NCI-H2171 (cell line): Measurements from ENCODE around the gene RETREG2.

Experiments used
- DNase-seq: peaks from one replicate; lab custom pipeline; 2025; lab: John Stamatoyannopoulos, UW

RETREG2 gene, protein sequence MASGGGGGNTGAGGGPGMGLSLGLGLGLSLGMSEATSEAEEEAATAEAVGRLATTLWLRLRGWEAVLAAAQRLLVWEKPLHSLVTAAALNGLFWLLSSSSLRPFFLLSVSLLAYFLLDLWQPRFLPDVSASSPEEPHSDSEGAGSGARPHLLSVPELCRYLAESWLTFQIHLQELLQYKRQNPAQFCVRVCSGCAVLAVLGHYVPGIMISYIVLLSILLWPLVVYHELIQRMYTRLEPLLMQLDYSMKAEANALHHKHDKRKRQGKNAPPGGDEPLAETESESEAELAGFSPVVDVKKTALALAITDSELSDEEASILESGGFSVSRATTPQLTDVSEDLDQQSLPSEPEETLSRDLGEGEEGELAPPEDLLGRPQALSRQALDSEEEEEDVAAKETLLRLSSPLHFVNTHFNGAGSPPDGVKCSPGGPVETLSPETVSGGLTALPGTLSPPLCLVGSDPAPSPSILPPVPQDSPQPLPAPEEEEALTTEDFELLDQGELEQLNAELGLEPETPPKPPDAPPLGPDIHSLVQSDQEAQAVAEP

GRCh38 chr2:219177552-219178376 is at the start of gene RETREG2:
RETREG2 (plus strand) TSS chr2:219178275; CDS start chr2:219178353, 78 bp downstream.
- peak; percentile 89 for DNase-seq

DNA sequence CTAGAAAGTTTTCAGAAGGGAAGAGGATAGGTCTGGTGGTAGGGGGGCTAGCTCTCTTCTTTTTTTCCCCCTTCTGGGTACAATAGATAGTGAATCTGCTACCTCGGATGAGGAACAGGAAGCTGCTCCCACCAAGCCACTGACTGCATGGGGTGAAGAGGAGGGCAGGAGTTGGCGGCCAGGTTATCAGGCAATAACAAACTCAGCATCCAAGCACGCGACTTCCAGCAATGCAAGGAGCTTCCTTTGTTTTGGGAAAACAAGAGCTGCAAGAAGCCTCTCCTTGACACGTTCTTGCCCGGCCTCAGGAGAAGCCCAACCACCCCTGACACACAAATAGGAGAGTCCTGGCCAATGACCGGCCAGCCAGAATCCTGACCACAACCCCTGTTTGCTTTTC is 49.7 kb upstream of the RETREG2 start:
- DNase-seq = no peak

DNA sequence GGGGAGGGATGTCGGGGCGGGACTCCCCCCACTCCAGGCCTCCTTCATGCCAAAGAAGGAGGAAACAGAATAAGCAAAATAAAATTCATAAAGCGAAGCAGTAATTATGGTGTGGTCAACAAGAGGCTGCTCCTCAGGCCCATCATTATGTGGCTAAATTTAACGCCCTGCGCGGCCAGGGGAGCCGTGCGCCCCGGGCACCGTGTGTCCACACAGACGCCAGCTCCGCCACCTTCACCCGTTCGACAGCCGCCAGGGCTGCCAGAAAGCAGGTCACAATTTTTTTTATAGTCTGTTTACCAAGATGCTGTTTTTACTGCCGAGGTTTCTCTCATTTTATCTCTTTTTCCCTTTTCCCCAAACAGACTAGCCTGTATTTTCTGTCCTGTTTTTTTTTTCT is 48.5 kb upstream of the RETREG2 start:
- no peak for DNase-seq

- DNase-seq = no peak
Measured at GRCh38 chr2:219131327-219131726, 46.7 kb upstream of the RETREG2 start.

- DNase-seq = no peak
Measured at GRCh38 chr2:219131744-219132143, 46.3 kb upstream of the RETREG2 start.

- DNase-seq = no peak
Measured at GRCh38 chr2:219133976-219134375, 44.1 kb upstream of the RETREG2 start.

DNA sequence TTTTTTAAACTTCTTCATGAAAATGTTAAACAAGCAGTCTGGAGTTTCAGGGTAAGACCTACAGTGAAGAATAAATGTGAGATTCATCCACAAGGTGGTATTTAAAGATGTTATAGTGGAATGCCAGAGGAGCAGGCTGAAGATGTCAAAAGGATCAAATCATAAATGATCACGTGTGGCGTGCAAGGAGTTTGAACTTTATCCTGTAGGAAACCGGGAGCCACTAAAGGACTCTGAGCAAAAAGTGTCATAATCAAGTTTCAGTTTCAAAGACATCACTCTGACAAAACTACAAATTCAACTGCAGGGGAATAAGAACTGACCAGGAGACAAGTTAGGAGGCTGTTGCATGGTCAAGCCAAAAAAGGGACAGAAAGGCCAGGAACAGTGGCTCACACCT is 37.4 kb upstream of the RETREG2 start:
- DNase-seq = no peak

DNA sequence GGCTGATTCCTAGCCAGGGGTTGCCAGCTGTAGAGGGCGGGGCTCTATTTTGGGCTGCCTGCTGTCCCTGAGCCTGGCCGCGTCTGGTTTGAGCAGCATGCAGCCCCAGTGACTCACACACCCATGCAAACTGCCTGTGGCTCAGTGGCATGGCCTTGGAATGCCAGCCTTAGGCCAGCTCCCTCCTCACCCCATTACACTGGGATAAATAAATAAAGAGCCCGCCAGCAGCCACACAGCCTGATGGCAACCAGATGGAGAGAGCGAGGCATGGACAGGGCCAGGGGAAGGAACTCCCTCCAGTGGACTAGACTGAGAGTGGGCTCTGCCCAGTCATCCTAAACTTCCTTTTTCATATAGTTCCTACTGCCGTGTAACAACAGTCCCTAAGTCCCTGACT is 35.7 kb upstream of the RETREG2 start:
- DNase-seq = no peak

DNA sequence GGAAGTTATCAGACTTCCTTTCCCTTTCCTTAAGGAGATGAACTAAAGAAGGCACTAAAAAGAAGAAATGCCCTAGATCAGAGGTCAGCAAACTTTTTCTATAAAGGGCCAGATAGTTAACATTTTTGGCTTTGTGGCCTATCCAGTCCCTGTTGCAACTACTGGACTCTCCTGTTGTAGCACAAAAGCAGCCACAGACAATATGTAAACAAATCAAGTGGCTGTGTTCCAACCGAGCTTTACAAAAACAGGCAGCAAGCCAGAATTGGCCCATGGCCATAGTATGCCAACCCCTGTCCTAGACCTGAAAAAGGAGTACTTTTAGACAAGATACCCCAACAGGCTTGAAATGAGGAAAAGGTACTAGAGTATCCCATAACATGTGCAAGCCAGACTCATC is 28.4 kb upstream of the RETREG2 start:
- DNase-seq = no peak

GRCh38 chr2:219155054-219155644 is 22.9 kb upstream of the RETREG2 start:
- DNase-seq = peak; percentile 77

- DNase-seq = no peak
Measured at GRCh38 chr2:219157396-219157795, 20.7 kb upstream of the RETREG2 start.

DNA sequence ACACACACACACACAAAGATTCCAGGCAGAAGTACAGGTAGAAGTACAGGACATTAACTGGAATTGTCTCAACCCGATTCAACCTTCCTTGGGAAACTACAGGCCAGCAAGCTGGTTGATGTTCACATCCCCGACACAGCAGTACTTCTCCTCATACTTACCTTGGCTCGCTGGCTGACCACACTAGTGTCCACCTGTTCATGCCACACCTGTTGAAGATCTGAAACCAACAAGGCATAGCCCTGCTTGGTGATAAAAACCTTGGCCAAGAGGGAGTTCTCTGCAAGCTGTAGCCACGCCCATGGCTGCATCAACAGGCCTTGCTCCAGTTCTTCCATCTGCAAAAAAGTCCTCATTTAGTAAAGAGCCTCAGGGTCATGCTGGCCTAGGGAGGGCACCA is 20.1 kb upstream of the RETREG2 start:
- DNase-seq = no peak

DNA sequence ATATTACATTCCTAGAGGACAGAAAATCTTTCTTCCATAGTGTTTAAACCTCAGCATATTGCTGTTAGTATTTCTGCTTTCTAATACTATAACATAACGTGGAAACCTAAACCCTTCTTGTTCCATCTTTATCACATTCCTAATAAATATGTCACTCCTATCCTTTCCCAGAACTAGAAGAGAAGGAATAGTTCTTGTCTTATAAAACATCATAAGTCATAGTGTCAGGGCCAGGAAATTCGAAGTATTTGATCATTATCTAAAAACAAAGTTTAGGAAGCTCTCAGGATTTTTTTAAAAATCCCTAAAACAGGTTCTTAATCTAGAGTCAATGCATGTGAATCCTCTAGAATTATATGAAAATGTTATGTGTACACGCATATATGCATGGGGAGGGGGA is 19.5 kb upstream of the RETREG2 start:
- no peak for DNase-seq

- DNase-seq = no peak
Measured at GRCh38 chr2:219159771-219160185, 18.3 kb upstream of the RETREG2 start.

- DNase-seq = peak; percentile 80
Measured at GRCh38 chr2:219160186-219161017, 17.7 kb upstream of the RETREG2 start, which contains the start of gene NHEJ1. NHEJ1 (minus strand) TSS chr2:219160815; CDS start chr2:219158362, 2,453 bp downstream.

GRCh38 chr2:219161097-219161496 is 17.0 kb upstream of the RETREG2 start:
- no peak for DNase-seq

GRCh38 chr2:219163156-219163555 is 14.9 kb upstream of the RETREG2 start:
- no peak for DNase-seq

- no peak for DNase-seq
Measured at GRCh38 chr2:219165058-219165911, 12.8 kb upstream of the RETREG2 start.

DNA sequence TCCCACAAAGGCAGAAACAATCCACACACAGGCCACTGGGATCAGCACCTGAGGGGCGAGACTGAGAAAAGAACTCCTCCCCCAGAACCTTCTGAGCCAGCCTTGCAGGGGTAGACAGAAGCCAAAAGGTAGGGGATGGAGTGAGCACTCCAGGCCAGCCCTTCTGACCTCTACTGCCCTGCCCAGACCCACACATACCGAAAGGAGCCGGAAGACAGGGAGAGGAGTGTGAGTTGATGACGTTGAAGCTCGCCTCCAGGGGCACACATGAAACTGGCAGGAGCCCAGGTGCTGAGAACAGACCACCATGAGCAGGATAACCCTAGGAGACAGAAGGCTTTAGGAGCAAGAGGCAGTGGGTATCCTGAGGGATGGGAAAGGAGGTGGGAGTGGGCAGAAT is 10.1 kb upstream of the RETREG2 start:
- DNase-seq = no peak

- DNase-seq = no peak
Measured at GRCh38 chr2:219168526-219168925, 9.5 kb upstream of the RETREG2 start.

GRCh38 chr2:219168932-219169331 is 9.1 kb upstream of the RETREG2 start:
- no peak for DNase-seq
